GM12878 (cell line): ENCODE results near the gene CDH4. TPM values are rescaled to one million over a fixed set of nuclear protein-coding genes. Genes with fewer than 3 reads are reported as not detected.

ENCODE experiments used
- ATAC-seq: fragments of 200-7000 bp; cut with Tn5 transposase; 3 replicates; pipeline ENCODE4 v1.9.1; 2020; ENCODE audit warnings: mild to moderate bottlenecking, moderate library complexity
- BruUV-seq: library from RNA; stranded (reverse); fragments of 400-500 nt; replicated peaks from 2 replicates; lab custom pipeline; 2021; lab: Mats Ljungman, UMichigan
- CTCF ChIA-PET: fragments of 300-600 bp; sonication (Branson Sonifier 250); formaldehyde crosslinking; extraction: SDS; loops from one replicate; lab custom pipeline; 2021; ENCODE audit warnings: inconsistent platforms; lab: Yijun Ruan, JAX
- POLR2A ChIA-PET: fragments of 350-600 bp; formaldehyde crosslinking; extraction: SDS; loops from one replicate; lab custom pipeline; 2021; ENCODE audit warnings: inconsistent platforms; lab: Charles Lee
- RAD21 ChIA-PET: fragments of 300-600 bp; sonication (Branson Sonifier 250); formaldehyde crosslinking; loops from one replicate; lab custom pipeline; 2023; ENCODE audit warnings: antibody characterized with exemption; ENCODE audit not compliant: unreplicated experiment; lab: Charles Lee
- SMC1A ChIA-PET: fragments of 300-600 bp; sonication (Branson Sonifier 250); formaldehyde crosslinking; loops from one replicate; lab custom pipeline; 2023; ENCODE audit not compliant: unreplicated experiment, uncharacterized antibody; lab: Charles Lee
- DNase-seq: peaks from one replicate; pipeline ENCODE4 v3.0.0-alpha.2; 2011; ENCODE audit warnings: low read depth, low spot score
- FAIRE-seq: peaks from 3 replicates; lab custom pipeline; 2011; peaks lifted over from hg19 to GRCh38; lab: Jason Lieb, UNC
- H2AFZ ChIP-seq: 2 replicates; pipeline ENCODE4 v1.6.0; 2011; ENCODE audit warnings: low read depth, low read length, control low read depth; ENCODE audit not compliant: control insufficient read depth
- H3K27ac ChIP-seq: 2 replicates; pipeline ENCODE4 v1.5.1; 2011; ENCODE audit warnings: control low read depth; ENCODE audit not compliant: control insufficient read depth, insufficient read depth
- H3K27me3 ChIP-seq, 2 experiments: replicated peaks in 1 of 2; 2 replicates each; pipeline versions ENCODE4 v1.6.0 to v1.6.1; 2011; ENCODE audit warnings: low read length in 1 of 2; ENCODE audit not compliant: control insufficient read depth in 2 of 2, insufficient read depth in 2 of 2
- H3K36me3 ChIP-seq, 2 experiments: 2 replicates each; pipeline ENCODE4 v1.5.1; 2011; ENCODE audit warnings: low read length in 1 of 2; ENCODE audit not compliant: control insufficient read depth in 2 of 2, insufficient read depth in 2 of 2
- H3K4me1 ChIP-seq: 2 replicates; pipeline ENCODE4 v1.6.1; 2011; ENCODE audit warnings: mild to moderate bottlenecking, low read length, moderate library complexity, mixed read lengths; ENCODE audit not compliant: control insufficient read depth, insufficient read depth
- H3K4me2 ChIP-seq: 2 replicates; pipeline ENCODE4 v1.6.0; 2011; ENCODE audit warnings: control low read depth; ENCODE audit not compliant: control insufficient read depth, insufficient read depth
- H3K4me3 ChIP-seq: fragments of 200-600 bp; sonication (generic); 2 replicates; pipeline ENCODE4 v1.5.1; 2016
- H3K79me2 ChIP-seq: 2 replicates; pipeline ENCODE4 v1.6.0; 2011; ENCODE audit warnings: low read length; ENCODE audit not compliant: control insufficient read depth, insufficient read depth
- H3K9ac ChIP-seq: 2 replicates; pipeline ENCODE4 v1.8.0; 2011; ENCODE audit warnings: low read length, control low read depth, mixed read lengths; ENCODE audit not compliant: control insufficient read depth, insufficient read depth
- H3K9me3 ChIP-seq: replicated peaks from 3 replicates; pipeline ENCODE4 v1.5.1; 2011; ENCODE audit warnings: mild to moderate bottlenecking, low read length; ENCODE audit not compliant: control insufficient read depth, insufficient read depth
- H4K20me1 ChIP-seq: 2 replicates; pipeline ENCODE4 v1.6.0; 2011; ENCODE audit not compliant: control insufficient read depth, insufficient read depth
- BRCA1 ChIP-seq: IDR thresholded peaks from 2 replicates; pipeline ENCODE4 v1.6.1; 2011; ENCODE audit warnings: low read depth, low read length, improper control_type of control experiment
- EED ChIP-seq: sonication (generic); IDR thresholded peaks from 2 replicates; pipeline ENCODE4 v1.6.1; 2016; ENCODE audit warnings: antibody characterized with exemption, low read depth
- KAT2A ChIP-seq: conservative IDR thresholded peaks from 2 replicates; pipeline ENCODE4 v1.6.1; 2011; ENCODE audit warnings: low read depth, low read length; ENCODE audit not compliant: control insufficient read depth
- KLF5 ChIP-seq: fragments of 450-650 bp; IDR thresholded peaks from 2 replicates; pipeline ENCODE4 v1.6.1; 2014; ENCODE audit warnings: mild to moderate bottlenecking; ENCODE audit not compliant: partially characterized antibody
- NFYA ChIP-seq: IDR thresholded peaks from 2 replicates; pipeline ENCODE4 v1.6.1; 2011; ENCODE audit warnings: low read depth, mild to moderate bottlenecking, low read length, improper control_type of control experiment, borderline replicate concordance
- NR2C2 ChIP-seq: IDR thresholded peaks from 2 replicates; pipeline ENCODE4 v1.6.1; 2011; ENCODE audit warnings: borderline replicate concordance, low read depth; ENCODE audit not compliant: control insufficient read depth, insufficient read length
- REST ChIP-seq: IDR thresholded peaks from 2 replicates; pipeline ENCODE4 v1.6.1; 2012; ENCODE audit warnings: mild to moderate bottlenecking, low read depth, low read length
- SIX5 ChIP-seq: IDR thresholded peaks from 2 replicates; pipeline ENCODE4 v1.6.1; 2011; ENCODE audit warnings: mild to moderate bottlenecking, low read depth, low read length, moderate library complexity; ENCODE audit not compliant: severe bottlenecking
- SREBF1 ChIP-seq: IDR thresholded peaks from 2 replicates; pipeline ENCODE4 v1.6.1; 2012; ENCODE audit warnings: mild to moderate bottlenecking, low read length
- YY1 ChIP-seq: IDR thresholded peaks from 2 replicates; pipeline ENCODE4 v1.6.1; 2011; ENCODE audit warnings: low read depth, mild to moderate bottlenecking, low read length
- ZBTB40 ChIP-seq: fragments of 450-650 bp; IDR thresholded peaks from 2 replicates; pipeline ENCODE4 v1.6.1; 2016; ENCODE audit warnings: mild to moderate bottlenecking, moderate library complexity, borderline replicate concordance
- WGBS: methylation state at CpG from one replicate; pipeline ENCODE4 v1.1.6; 2016; ENCODE audit warnings: low lambda C conversion rate; ENCODE audit not compliant: insufficient replicate concordance, insufficient coverage; ENCODE audit errors: missing lambda C conversion rate; 5-methylcytosine and 5-hydroxymethylcytosine counted together
- in situ Hi-C: fragments of 300-500 bp; cut with MboI; formaldehyde crosslinking; loops from 9 replicates; pipeline ENCODE4 v1.14.3; 2018; ENCODE audit warnings: mixed read lengths
- intact Hi-C: fragments of 100-400 bp; cut with micrococcal nuclease; formaldehyde crosslinking; loops from one replicate; pipeline ENCODE4 v1.14.2; 2022; ENCODE audit not compliant: unreplicated experiment
- polyA plus RNA-seq, 11 experiments: library from polyadenylated mRNA; depleted of rRNA in 4 of 11; unstranded in 6 of 11; stranded (reverse) in 5 of 11; fragments of >200 nt; fragmentation: Nextera tagmentation in 4 of 11; fragmentation: Illumina TruSeq in 1 of 11; extraction: Ambion mirVana in 4 of 11; extraction: Trizol in 1 of 11; gene quantifications; 1 replicate in 1 of 11; 2 replicates in 10 of 11; pipeline versions ENCODE4 v1.2.1 to v1.2.3, GENCODE V29; 2011 to 2016; ENCODE audit warnings: inconsistent platforms in 2 of 11, missing spikeins in 2 of 11, low read depth in 1 of 11
- total RNA-seq, 4 experiments: library from RNA; depleted of rRNA in 3 of 4; stranded (reverse); fragments of >200 nt in 3 of 4; fragmentation: Illumina TruSeq in 1 of 4; extraction: Trizol in 1 of 4; gene quantifications; 2 replicates each; pipeline versions ENCODE4 v1.2.1 to v1.2.3, GENCODE V29; 2013 to 2021

The CDH4 gene
- total and polyA plus RNA-seq, 10 of the 15 experiments (the other 5 are each of a cell fraction or from before 2014, with no cell fraction given) = not detected

GRCh38 chr20:61256365-61256764 is 4.3 kb downstream of the CDH4 start (continued):
- TF ChIP-seq REST = no peak
- TF ChIP-seq, all 136 proteins: peak for 0

GRCh38 chr20:61256824-61257223 is 4.8 kb downstream of the CDH4 start:
- RAD21 ChIA-PET = no interaction called here
- DNase-seq = no peak
- TF ChIP-seq ZBTB40 (no peak), BRCA1 (no peak), YY1 (no peak), SIX5 (no peak), SREBF1 (no peak), NFYA (no peak), NR2C2 (no peak), KLF5 (no peak), KAT2A (no peak), EED (no peak)
- SMC1A ChIA-PET = no interaction called here
- no peak for ATAC-seq
- CTCF ChIA-PET = no interaction called here
- H3K79me2 ChIP-seq = no peaks in the 10 kb centered on the region
- no peaks in the 10 kb centered on the region; the same call in 2 of the 3 replicates for H3K9me3 ChIP-seq
- H2AFZ ChIP-seq = no peak overlapping the region
- 23% methylated on average over 7 of the region's 7 CpGs for WGBS
- H4K20me1 ChIP-seq = no peaks in the 10 kb centered on the region
- intact Hi-C loops (no loop called here), in situ Hi-C loops (no loop called here)
- H3K27ac ChIP-seq = no peak overlapping the region
- H3K4me1 ChIP-seq = no peaks in the 10 kb centered on the region
- FAIRE-seq = no peak
- H3K36me3 ChIP-seq = no peaks in the 10 kb centered on the region
- H3K27me3 ChIP-seq = no peaks in the 10 kb centered on the region
- no peak overlapping the region for H3K4me3 ChIP-seq
- no TSS peak for BruUV-seq
- H3K9ac ChIP-seq = no peak overlapping the region
- no peak overlapping the region for H3K4me2 ChIP-seq
- POLR2A ChIA-PET = no interaction called here
